Stimulated activated CD8-positive, alpha-beta memory T cell treated with anti-CD3 and anti-CD28 coated beads, Interleukin-7, amount 100 ng/mL, for 1 hour (primary cell): Measurements from ENCODE around the gene FBXL4.
A peak's percentile ranks its signal among the peaks of the same experiment; 100 is the strongest.

Source experiments
- DNase-seq, 2 donors: peaks; one replicate each; pipeline ENCODE4 v3.0.0-alpha.2; 2020; ENCODE audit warnings: low read depth in 2 of 2

The FBXL4 gene

GRCh38 chr6:98880486-98880885 lies 67.3 kb downstream of the FBXL4 start:
- DNase-seq, result no peak

DNA sequence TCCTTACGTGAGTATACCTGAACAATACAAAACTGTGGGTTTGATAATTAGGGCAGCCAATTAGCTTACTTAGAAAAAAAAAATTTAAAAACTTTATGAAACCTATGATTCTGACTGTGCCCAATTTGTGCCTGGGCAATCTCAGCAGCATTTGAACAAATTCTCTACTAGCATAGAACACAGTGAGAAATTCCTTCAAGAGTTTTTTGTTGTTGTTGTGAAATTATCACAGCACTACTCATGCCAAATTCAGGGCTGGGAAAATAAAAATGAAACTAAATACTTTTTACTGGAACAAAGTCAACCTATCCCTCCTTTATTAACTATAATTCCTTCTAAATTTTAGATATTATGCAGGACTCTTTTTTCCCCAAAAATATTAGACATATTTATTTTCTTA lies 70.5 kb downstream of the FBXL4 start:
- no peak for DNase-seq

DNA sequence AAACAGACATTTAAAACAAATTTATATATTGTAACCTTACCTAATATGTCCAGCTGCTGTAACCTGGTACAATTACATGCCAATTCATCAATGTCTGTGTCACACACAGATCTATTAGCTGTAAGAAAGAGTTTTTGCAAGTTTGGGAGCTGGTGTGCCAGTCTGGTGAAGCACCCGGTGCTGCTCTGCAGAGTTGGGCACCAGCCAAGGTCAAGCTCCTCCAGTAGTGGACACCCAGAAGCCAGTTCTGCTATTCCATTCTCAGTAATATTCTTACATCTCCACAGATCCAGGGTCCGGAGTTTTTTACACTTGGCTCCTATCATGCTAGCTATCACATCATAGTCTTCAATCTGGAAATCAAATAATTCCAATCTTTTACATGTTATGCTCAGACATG lies 72.4 kb downstream of the FBXL4 start:
- DNase-seq, result no peak

- DNase-seq, result no peak
Measured at GRCh38 chr6:98871821-98872220, 75.9 kb downstream of the FBXL4 start.

DNA sequence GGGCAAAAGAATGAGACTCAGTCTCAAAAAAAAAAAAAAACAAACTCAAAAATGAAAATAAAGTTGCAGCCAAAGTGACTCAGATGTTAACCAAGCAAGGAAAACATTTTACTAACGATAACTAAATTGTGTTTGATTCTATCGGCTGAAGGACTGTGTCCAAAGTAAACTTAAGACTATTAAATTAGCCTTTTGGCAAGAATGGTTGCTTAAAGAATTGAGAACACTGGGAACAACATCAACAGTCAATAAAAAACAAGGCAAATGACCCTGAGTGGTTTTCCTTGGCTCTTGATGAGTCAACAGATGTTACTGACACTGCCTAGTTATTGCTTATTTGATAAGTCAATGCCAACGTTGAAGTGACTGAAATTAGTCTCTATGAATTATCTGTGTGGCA lies 76.7 kb downstream of the FBXL4 start:
- DNase-seq, result no peak

DNA sequence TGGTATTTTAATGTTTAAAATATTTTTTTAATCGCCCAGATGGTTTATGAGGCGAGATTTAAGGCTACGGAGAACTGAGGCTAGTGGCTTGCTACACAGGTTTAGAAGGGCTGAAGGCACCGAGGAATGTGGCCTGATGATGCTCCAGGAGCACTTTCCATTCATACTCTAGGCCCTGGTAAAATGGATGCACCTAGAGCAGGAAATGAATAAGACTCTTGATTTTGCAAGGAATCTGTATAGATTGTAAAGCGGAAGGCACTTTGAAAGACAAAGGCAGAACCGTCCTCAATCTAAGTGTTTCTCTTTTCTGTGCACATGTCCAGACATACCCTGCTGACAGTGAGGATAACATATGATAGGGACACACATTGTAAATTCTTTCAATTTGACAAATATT lies 83.2 kb downstream of the FBXL4 start:
- no peak for DNase-seq

DNA sequence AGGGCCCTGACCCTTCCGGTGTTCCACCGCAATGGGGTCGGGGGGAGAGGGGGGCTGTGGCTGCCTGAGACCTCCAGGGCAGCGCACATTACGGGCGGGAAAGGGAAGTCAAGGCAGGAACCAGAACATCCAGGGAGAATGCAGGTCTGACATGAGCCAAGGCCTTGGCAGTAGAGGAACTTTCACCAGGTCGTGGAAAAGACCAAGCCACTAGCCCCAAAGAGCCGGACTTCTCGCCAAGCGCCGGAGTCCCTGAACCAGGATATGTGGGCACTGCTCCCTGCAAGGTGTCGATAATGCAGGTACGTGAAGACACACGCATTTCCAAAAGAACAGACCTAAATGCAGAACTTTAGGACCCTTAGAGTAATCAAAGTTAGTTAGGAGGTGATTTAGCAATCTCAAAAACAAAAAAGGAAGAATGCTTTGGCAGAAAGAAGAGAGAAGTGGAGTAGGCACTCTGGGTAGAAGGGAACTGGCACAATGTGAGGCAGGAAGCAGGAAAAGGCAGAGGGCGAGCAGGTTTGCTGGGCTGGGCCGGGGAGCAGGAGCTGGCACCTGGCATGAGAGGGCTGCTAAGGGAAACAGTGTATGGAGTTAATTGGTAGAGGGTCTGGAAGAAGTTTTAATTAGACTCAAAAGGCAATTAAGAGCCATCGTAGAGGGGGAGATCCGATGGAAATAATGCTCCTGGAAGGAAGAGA lies 99.1 kb downstream of the FBXL4 start:
- no peak for DNase-seq

GRCh38 chr6:98847779-98848538 lies 99.8 kb downstream of the FBXL4 start:
- no peak for DNase-seq

- DNase-seq, result no peak
Measured at GRCh38 chr6:98847416-98847778, 100.3 kb downstream of the FBXL4 start.

GRCh38 chr6:98846021-98846380 lies 101.7 kb downstream of the FBXL4 start:
- DNase-seq, result no peak

DNA sequence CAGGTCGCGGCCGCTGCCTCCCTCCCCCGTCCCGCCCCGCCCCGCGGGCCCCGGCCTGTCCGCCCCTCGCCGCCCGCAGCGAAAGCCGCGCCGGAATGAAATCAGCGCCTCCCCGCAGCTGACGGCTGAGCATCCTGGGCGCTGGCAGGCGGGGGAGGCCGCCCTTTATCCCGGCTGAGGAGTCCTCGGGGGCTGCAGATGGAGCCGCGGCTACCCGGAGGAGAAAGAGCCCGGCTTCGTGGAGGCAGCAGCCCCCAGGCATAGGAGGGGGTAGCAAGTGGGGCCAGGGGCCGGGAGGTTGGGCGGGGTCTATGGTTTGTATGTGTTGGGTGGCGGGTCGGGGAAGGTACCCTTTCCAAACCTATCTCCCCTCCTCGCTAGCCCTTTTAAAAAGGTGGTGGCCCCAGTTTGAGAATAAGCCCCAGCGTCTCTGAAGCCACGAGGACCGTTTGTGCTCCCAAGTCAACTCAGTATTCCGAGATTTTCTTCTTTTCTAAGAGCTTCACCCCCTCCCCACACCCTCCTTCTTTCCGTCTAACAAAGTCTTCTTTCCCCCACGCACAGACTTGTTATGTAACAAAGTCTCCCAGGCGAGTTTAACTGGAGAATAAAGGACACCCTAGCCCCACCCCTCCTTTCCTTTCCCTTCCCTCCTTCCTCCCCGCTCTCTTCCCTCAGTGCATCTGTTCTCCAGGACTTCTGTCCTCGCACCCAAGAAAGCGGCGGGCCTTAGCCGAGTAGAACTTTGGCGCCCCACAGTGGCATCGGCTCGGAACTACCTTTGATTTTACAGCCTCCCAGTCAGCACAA lies 102.3 kb downstream of the FBXL4 start:
- peak in 1 of 2 donors; percentile 42 for DNase-seq

DNA sequence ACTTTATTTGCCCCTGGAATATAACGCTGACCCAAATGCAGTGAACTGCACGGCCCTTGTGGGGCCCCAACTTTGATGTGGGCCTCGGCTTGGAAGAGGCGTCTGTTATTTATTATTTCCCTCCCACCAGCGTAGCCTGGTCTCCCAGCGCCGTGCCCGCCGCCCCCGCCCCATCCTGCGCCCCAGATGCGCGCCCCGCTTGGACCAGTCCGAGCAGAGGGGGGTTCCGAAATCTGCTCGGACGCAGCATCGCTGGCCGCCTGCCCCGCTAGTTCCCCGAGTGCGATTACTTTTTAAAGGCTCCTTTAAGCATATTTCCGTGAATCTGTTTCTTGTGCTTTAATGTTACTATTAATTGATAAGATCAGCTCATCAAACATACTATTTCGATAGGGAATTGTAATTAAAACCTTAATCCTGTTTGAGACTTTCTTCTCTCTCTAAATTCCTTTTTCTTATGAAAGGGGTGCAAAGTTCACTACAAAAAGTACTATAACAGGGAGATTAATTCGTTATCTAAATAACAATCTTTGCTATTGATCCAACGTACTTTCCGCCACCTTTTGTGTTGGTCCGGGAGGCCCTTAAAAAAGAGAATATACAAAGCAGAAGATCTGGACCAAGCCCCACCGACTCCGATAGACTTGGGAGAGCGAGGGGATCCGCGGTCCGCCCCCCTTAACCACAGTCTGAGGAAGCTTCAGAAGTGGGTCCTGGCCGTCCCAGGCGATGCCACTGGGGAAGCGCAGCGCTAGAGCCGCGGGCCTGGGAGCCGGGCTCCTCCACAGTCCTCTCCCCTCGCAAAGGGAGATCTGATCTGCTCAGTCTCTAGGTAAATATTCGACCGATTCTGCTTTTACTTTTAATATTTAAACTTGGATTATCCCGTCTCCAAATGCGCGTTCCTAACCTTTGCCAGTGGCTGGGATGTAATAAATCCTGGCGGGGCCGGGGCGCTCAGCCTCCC lies 103.2 kb downstream of the FBXL4 start:
- no peak for DNase-seq

DNA sequence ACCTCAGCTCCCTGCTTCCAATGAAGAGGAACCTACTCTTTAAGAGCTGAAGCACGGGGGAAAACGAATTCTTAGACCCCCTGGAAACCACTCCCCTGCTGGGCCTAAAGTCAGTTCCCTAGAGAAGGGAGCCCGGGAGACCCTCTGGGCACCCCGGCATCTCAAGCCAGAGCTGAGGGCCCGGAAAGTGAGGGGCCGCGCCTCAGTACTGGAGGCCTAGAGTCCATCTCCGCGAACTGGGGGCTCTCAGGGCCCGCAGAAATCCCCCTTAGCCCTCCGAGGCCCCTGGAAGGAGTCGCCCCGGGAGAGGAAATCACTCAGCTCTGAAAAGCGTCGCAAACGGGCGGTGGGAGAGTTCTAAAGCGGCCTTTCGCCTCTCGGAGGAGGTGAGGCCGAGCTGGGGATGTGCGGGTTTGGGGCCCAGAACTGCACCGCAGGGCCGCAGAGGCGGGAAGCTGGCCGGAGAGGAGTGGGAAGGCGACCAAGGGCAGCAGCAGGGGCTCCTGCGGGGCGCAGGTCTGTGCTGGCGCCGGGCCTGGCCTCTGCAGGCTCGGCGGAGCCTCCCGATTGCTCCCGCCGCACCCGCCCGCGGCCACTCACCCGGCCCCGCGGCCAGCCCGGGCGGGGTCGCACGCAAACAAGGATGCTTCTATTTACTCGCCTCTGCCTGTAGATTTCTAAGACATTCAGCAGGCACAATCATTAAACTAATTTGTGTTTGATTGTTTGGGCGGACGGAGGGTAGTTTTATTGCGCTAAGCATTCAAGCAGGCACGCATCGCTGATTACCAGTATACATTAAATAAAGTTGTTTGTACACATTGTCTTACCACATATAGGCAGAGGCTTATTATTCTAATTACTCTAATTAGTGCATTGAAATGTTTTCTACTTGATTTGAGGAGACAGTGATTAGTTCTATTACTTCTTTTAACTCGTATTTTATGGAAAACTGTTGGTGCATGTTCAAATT lies 104.2 kb downstream of the FBXL4 start:
- no peak for DNase-seq

DNA sequence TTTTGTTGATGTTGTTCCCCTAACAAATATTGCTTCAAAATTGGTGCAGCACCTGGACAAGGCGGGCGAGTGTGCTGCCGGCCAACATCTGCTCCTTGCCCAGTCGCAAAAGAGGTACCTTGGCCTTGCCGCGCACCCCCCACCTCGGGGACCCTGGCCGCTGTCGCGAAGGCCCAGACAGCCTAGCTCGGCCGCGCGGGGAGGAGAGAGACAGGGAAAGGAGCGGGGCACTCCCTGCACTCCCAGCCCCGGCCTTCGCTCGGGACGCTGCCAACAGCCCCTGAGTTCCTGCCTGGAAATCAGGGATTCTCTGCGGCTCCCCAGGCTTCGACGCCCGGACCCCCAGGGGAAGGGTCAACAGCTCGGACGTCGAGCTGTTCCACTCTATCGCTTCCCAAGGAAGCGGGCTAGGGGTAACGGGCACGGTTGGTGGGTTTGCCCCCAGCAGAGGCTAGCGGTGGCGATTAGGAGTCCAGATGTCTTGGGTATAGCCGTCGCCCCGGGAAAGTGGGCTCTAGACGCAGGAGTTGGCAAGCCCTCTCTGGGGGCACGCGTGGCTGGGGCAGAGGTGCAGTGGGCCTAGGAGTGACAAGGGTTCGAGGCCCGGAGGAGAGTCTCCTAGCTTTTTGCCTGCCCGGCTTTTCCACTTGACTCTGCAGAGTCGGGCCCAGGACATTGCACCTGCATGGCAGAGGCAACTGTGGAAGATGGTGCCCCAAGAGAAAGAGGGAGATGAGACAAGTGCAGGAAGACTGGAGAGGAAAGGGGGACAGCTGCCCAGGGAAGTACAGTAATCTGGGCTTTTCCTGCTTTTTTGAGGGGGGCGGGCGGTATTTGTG lies 105.2 kb downstream of the FBXL4 start:
- DNase-seq, result no peak

GRCh38 chr6:98841621-98842341 lies 106.0 kb downstream of the FBXL4 start:
- no peak for DNase-seq

DNA sequence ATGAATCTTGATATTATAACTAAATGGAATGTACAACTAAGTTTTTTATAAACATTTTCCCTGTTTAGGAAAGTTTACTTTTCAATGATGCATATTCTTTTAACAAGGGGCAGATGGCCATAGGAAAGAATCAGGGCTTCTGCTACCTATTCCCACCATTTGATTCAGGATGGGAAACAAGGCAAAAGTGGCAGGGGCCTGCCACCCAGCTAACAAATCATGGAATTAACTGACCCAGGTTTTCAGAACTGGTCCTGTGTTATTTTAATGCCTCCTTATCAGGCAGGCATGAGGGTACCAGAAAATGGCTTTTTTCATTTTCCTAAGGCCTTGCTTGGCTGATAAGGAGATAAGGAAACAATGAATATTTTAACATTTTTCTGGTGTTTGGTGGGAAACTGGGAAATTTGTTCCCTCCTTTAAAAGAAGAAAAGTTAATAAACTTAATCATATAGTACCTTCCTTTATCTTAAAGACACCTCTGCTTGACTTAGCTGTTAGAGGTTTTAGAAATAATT lies 106.7 kb downstream of the FBXL4 start:
- no peak for DNase-seq

GRCh38 chr6:98840385-98840784 lies 107.4 kb downstream of the FBXL4 start:
- no peak for DNase-seq

- no peak for DNase-seq
Measured at GRCh38 chr6:98839781-98840361, 107.9 kb downstream of the FBXL4 start.
